PC-3 (cell line): ENCODE data around the gene GCC1.

Experiments
- EZH2 ChIP-seq: fragments of 300-600 bp; sonication (generic); IDR thresholded peaks from one replicate; pipeline ENCODE4 v1.6.1; 2017; ENCODE audit warnings: antibody characterized with exemption, mild to moderate bottlenecking, low read length; ENCODE audit not compliant: unreplicated experiment
- EZH2phosphoT487 ChIP-seq: fragments of 300-600 bp; sonication (generic); IDR thresholded peaks from 2 replicates; pipeline ENCODE4 v1.6.1; 2018; ENCODE audit warnings: mild to moderate bottlenecking, antibody characterized with exemption, low read length, borderline replicate concordance
- TF ChIP-seq, protein P1 (sequence below): fragments of 300-600 bp; sonication (generic); conservative IDR thresholded peaks from 2 replicates; pipeline ENCODE4 v1.5.1; 2017; ENCODE audit warnings: antibody characterized with exemption, low read depth, mild to moderate bottlenecking, low read length

DNA sequence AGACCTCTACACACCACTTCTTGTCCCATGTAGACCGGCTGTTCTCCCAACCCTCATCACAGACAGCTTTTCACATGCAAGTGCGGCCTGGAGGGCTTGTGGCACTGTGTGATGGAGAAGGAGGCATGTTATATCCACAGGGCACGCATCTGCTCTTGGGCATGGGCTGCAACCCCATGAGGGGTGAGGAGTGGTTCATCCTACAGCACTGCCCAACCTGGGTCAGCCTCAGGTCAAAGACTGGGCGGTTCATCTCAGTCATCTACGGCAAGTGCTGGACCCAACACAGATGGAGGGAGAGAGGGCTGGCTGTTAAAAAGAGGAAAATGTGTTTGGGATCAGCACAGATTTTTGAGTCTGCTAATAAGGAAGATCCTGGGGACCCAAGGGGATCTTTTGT, 10.3 kb upstream of the GCC1 start:
- TF ChIP-seq, protein P1, sequence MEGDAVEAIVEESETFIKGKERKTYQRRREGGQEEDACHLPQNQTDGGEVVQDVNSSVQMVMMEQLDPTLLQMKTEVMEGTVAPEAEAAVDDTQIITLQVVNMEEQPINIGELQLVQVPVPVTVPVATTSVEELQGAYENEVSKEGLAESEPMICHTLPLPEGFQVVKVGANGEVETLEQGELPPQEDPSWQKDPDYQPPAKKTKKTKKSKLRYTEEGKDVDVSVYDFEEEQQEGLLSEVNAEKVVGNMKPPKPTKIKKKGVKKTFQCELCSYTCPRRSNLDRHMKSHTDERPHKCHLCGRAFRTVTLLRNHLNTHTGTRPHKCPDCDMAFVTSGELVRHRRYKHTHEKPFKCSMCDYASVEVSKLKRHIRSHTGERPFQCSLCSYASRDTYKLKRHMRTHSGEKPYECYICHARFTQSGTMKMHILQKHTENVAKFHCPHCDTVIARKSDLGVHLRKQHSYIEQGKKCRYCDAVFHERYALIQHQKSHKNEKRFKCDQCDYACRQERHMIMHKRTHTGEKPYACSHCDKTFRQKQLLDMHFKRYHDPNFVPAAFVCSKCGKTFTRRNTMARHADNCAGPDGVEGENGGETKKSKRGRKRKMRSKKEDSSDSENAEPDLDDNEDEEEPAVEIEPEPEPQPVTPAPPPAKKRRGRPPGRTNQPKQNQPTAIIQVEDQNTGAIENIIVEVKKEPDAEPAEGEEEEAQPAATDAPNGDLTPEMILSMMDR: no peak
- TF ChIP-seq EZH2 (no peak), EZH2phosphoT487 (no peak)
